SK-N-SH (cell line): Measurements from ENCODE around the gene FMN1. TPM values are rescaled to one million over a fixed set of nuclear protein-coding genes. Genes with fewer than 3 reads are reported as not detected.

ENCODE experiments used
- CTCF ChIA-PET: fragments of 300-600, 350-600 bp; formaldehyde crosslinking; extraction: SDS; loops from one replicate; lab custom pipeline; 2021; lab: Yijun Ruan, JAX
- POLR2A ChIA-PET: fragments of 350-600 bp; sonication (Branson Sonifier 250); formaldehyde crosslinking; extraction: SDS; loops from one replicate; lab custom pipeline; 2020; ENCODE audit warnings: antibody characterized with exemption, inconsistent platforms; lab: Yijun Ruan, JAX
- DNase-seq: peaks from one replicate; pipeline ENCODE4 v3.0.0; 2012
- H2AFZ ChIP-seq: fragments of 200-600 bp; sonication (generic); 2 replicates; pipeline ENCODE4 v1.8.1; 2016; ENCODE audit warnings: antibody characterized with exemption, mild to moderate bottlenecking, low read depth
- H3F3A ChIP-seq: fragments of 200-600 bp; sonication (generic); replicated peaks from 2 replicates; pipeline ENCODE3; 2016; ENCODE audit warnings: antibody characterized with exemption, mild to moderate bottlenecking; ENCODE audit not compliant: insufficient read depth
- H3K27ac ChIP-seq, 2 experiments: fragments of 200-500 bp in 1 of 2; fragments of 200-600 bp in 1 of 2; sonication (Bioruptor generic) in 1 of 2; sonication (generic), shearing (Covaris generic) in 1 of 2; 2 replicates each; pipeline versions ENCODE4 v1.5.1 to v1.6.1; 2014 to 2016; ENCODE audit warnings: low read depth in 2 of 2, inconsistent platforms in 1 of 2, low read length in 1 of 2, mild to moderate bottlenecking in 1 of 2, mixed read lengths in 1 of 2
- H3K27me3 ChIP-seq: fragments of 200-600 bp; sonication (generic), shearing (Covaris generic); 2 replicates; pipeline ENCODE4 v1.6.1; 2016; ENCODE audit warnings: mixed run types; ENCODE audit not compliant: insufficient read depth
- H3K36me3 ChIP-seq, 2 experiments: fragments of 200-500 bp in 1 of 2; fragments of 200-600 bp in 1 of 2; sonication (Bioruptor generic) in 1 of 2; sonication (generic) in 1 of 2; replicated peaks in 1 of 2; 2 replicates each; pipeline versions ENCODE3 to v1.5.1; 2014 to 2016; ENCODE audit warnings: low read length in 1 of 2, mild to moderate bottlenecking in 1 of 2; ENCODE audit not compliant: insufficient read depth in 2 of 2, control insufficient read depth in 1 of 2
- H3K4me1 ChIP-seq, 2 experiments: fragments of 200-500 bp in 1 of 2; fragments of 200-600 bp in 1 of 2; sonication (Bioruptor generic) in 1 of 2; sonication (generic), shearing (Covaris generic) in 1 of 2; 2 replicates each; pipeline versions ENCODE4 v1.5.1 to v1.6.1; 2014 to 2016; ENCODE audit warnings: low read depth in 1 of 2, low read length in 1 of 2, mixed run types in 1 of 2; ENCODE audit not compliant: insufficient read depth in 2 of 2, control insufficient read depth in 1 of 2
- H3K4me2 ChIP-seq: fragments of 200-600 bp; sonication (generic), shearing (Covaris generic); 2 replicates; pipeline ENCODE4 v1.6.1; 2017; ENCODE audit warnings: mixed run types
- H3K4me3 ChIP-seq, 2 experiments: fragments of 200-500 bp in 1 of 2; fragments of 200-600 bp in 1 of 2; sonication (Bioruptor generic) in 1 of 2; sonication (generic), shearing (Covaris generic) in 1 of 2; 2 replicates each; pipeline versions ENCODE4 v1.5.1 to v1.8.1; 2014 to 2016; ENCODE audit warnings: low read depth in 2 of 2, inconsistent platforms in 1 of 2, low read length in 1 of 2, mild to moderate bottlenecking in 1 of 2, mixed read lengths in 1 of 2, moderate library complexity in 1 of 2
- H3K79me2 ChIP-seq: fragments of 200-600 bp; sonication (generic); 2 replicates; pipeline ENCODE4 v1.8.1; 2017; ENCODE audit warnings: mild to moderate bottlenecking; ENCODE audit not compliant: insufficient read depth
- H3K9ac ChIP-seq: fragments of 200-600 bp; sonication (generic); 2 replicates; pipeline ENCODE4 v1.6.1; 2017; ENCODE audit warnings: mixed run types
- H3K9me2 ChIP-seq: fragments of 200-600 bp; sonication (generic); 2 replicates; pipeline ENCODE4 v1.6.1; 2017; ENCODE audit warnings: mixed run types
- H3K9me3 ChIP-seq: fragments of 200-600 bp; sonication (generic); 2 replicates; pipeline ENCODE4 v1.6.1; 2017; ENCODE audit warnings: mixed run types, mild to moderate bottlenecking, moderate library complexity
- H4K20me1 ChIP-seq: fragments of 200-600 bp; sonication (generic); 2 replicates; pipeline ENCODE4 v1.6.1; 2017; ENCODE audit warnings: mild to moderate bottlenecking, mixed run types; ENCODE audit not compliant: insufficient read depth
- CHD2 ChIP-seq: fragments of 150-350 bp; IDR thresholded peaks from 2 replicates; pipeline ENCODE4 v1.6.1; 2018; ENCODE audit warnings: low read length; ENCODE audit not compliant: partially characterized antibody
- CTCF ChIP-seq: fragments of 200-600 bp; sonication (generic); IDR thresholded peaks from 2 replicates; pipeline ENCODE4 v1.6.1; 2017; ENCODE audit warnings: antibody characterized with exemption, mild to moderate bottlenecking, moderate library complexity
- FOSL2 ChIP-seq: IDR thresholded peaks from 2 replicates; pipeline ENCODE4 v1.4.0; 2012; ENCODE audit warnings: low read depth, mild to moderate bottlenecking, moderate library complexity, borderline replicate concordance
- IRF3 ChIP-seq: fragments of 150-350 bp; IDR thresholded peaks from 2 replicates; pipeline ENCODE4 v1.6.1; 2016; ENCODE audit warnings: mild to moderate bottlenecking, low read depth, low read length
- MXI1 ChIP-seq: IDR thresholded peaks from 2 replicates; pipeline ENCODE4 v1.6.1; 2012; ENCODE audit warnings: mild to moderate bottlenecking, low read depth, low read length, improper control_type of control experiment
- RAD21 ChIP-seq: IDR thresholded peaks from 2 replicates; pipeline ENCODE4 v1.6.1; 2012; ENCODE audit warnings: mild to moderate bottlenecking, low read length
- REST ChIP-seq: IDR thresholded peaks from 2 replicates; pipeline ENCODE4 v1.6.1; 2012; ENCODE audit warnings: mild to moderate bottlenecking, low read depth, low read length, moderate library complexity
- RFX5 ChIP-seq: IDR thresholded peaks from 2 replicates; pipeline ENCODE4 v1.6.1; 2012; ENCODE audit warnings: mild to moderate bottlenecking, improper control_type of control experiment, low read length
- RXRA ChIP-seq: IDR thresholded peaks from 2 replicates; pipeline ENCODE4 v1.4.0; 2012; ENCODE audit warnings: low read depth, mild to moderate bottlenecking, borderline replicate concordance
- SIN3A ChIP-seq: IDR thresholded peaks from 2 replicates; pipeline ENCODE4 v1.6.1; 2012; ENCODE audit warnings: low read depth, mild to moderate bottlenecking, low read length, moderate library complexity, borderline replicate concordance
- WGBS: methylation state at CpG from one replicate; pipeline ENCODE4 v1.1.6; 2017; ENCODE audit warnings: low lambda C conversion rate; 5-methylcytosine and 5-hydroxymethylcytosine counted together
- polyA plus RNA-seq, 3 experiments: library from polyadenylated mRNA; depleted of rRNA; stranded (reverse); fragments of >200 nt; gene quantifications; 2 replicates each; pipeline ENCODE4 v1.2.3, GENCODE V29; 2012

FMN1 gene
- polyA plus RNA-seq, 1 of the 3 experiments (the other 2 are of a cell fraction) = 9.1 TPM

GRCh38 chr15:32959077-32959476, 235.4 kb downstream of the FMN1 start:
- no peaks in the 10 kb centered on the region for H3K9me2 ChIP-seq
- H3K4me2 ChIP-seq = peak overlapping the region; percentile 31; the same call in 1 of the 2 replicates
- CTCF ChIA-PET = interaction anchor here (0.8 to 1.5 kb wide), 6 partner anchors 18 to 778 kb away, joined by 3 to 6 read pairs (median 4); no protein-coding TSS in a partner anchor
- no peak for TF ChIP-seq IRF3
- no peak for TF ChIP-seq MXI1
- no peak for TF ChIP-seq REST
- no peak for TF ChIP-seq CTCF
- TF ChIP-seq CHD2 = no peak
- no peak for TF ChIP-seq RAD21
- no peak for DNase-seq
- peak overlapping the region in 1 of 2 experiments; percentile 34; a peak in 1 of 4 replicates for H3K27ac ChIP-seq
- peaks cover 0 to 38% of the 10 kb centered on the region in 2 experiments for H3K36me3 ChIP-seq
- peaks cover 0 to 9% of the 10 kb centered on the region in 2 experiments; a peak in 2 of 4 replicates for H3K4me1 ChIP-seq
- no peaks in the 10 kb centered on the region for H3K27me3 ChIP-seq
- peaks cover 90% of the 10 kb centered on the region for H3K79me2 ChIP-seq
- H4K20me1 ChIP-seq = peaks cover 6% of the 10 kb centered on the region; the same call in 1 of the 2 replicates
- POLR2A ChIA-PET = no interaction called here
- H3K9ac ChIP-seq = peak overlapping the region; percentile 1; the same call in 1 of the 2 replicates
- H3K4me3 ChIP-seq = peak overlapping the region in 1 of 2 experiments; percentile 4; a peak in 1 of 4 replicates
- H3K9me3 ChIP-seq = no peaks in the 10 kb centered on the region
- peaks cover 20% of the 10 kb centered on the region for H3F3A ChIP-seq
- no peak overlapping the region for H2AFZ ChIP-seq
- 100% methylated on average over 1 of the region's 1 CpG for WGBS

- POLR2A ChIA-PET = no interaction called here
These were observed 237.3 kb downstream of the FMN1 start for GRCh38 chr15:32957219-32957618.

More at GRCh38 chr15:32957219-32957618, 237.3 kb downstream of the FMN1 start:
- CTCF ChIA-PET = interaction anchor here (1.4 to 6.7 kb wide), 5 partner anchors 21 to 297 kb away, joined by 4 to 86 read pairs (median 8); no protein-coding TSS in a partner anchor
- no peak overlapping the region for H3K4me3 ChIP-seq
- no peak for DNase-seq
- H3K27me3 ChIP-seq = no peaks in the 10 kb centered on the region
- H4K20me1 ChIP-seq = peaks cover 9% of the 10 kb centered on the region; the same call in 1 of the 2 replicates
- peaks cover 20% of the 10 kb centered on the region for H3F3A ChIP-seq
- no peaks in the 10 kb centered on the region for H3K9me3 ChIP-seq
- H3K4me2 ChIP-seq = no peak overlapping the region
- peaks cover 0 to 34% of the 10 kb centered on the region in 2 experiments for H3K36me3 ChIP-seq
- H3K79me2 ChIP-seq = peaks cover 100% of the 10 kb centered on the region
- no peak overlapping the region for H2AFZ ChIP-seq
- TF ChIP-seq FOSL2 (no peak), REST (no peak), RFX5 (no peak), RXRA (no peak), SIN3A (no peak)
- no peak overlapping the region for H3K9ac ChIP-seq
- H3K9me2 ChIP-seq = no peaks in the 10 kb centered on the region
- 81% methylated on average over 4 of the region's 4 CpGs for WGBS
- peak overlapping the region in 1 of 2 experiments; percentile 55; a peak in 2 of 4 replicates for H3K27ac ChIP-seq
- H3K4me1 ChIP-seq = peaks cover 0 to 15% of the 10 kb centered on the region in 2 experiments; a peak in 3 of 4 replicates
